HTERT RPE-1 (cell line): ENCODE data around the gene CPLX1.
"Not testable (repeated sequence)": the region's sequence is repeated elsewhere in the genome, so short reads cannot be mapped to it uniquely, and the experiment has no call there.

ENCODE experiments used
- in situ Hi-C: fragments of 300-500 bp; cut with MboI; formaldehyde crosslinking; loops from 4 replicates; pipeline ENCODE4 v1.14.3; 2020; ENCODE audit warnings: low sequenced_read_pairs

CPLX1 gene

GRCh38 chr4:780255-780654 is 45.7 kb downstream of the CPLX1 start:
- in situ Hi-C loops = not testable (repeated sequence)

- in situ Hi-C loops = no loop called here
Measured at GRCh38 chr4:779555-779954, 46.4 kb downstream of the CPLX1 start.

- in situ Hi-C loops = no loop called here
Measured at GRCh38 chr4:777520-778262, 48.2 kb downstream of the CPLX1 start.

GRCh38 chr4:776743-777441 is 49.0 kb downstream of the CPLX1 start:
- in situ Hi-C loops = no loop called here

- in situ Hi-C loops = not testable (repeated sequence)
Measured at GRCh38 chr4:775485-775884, 50.4 kb downstream of the CPLX1 start.

GRCh38 chr4:774419-775092 is 51.4 kb downstream of the CPLX1 start:
- in situ Hi-C loops = not testable (repeated sequence)

GRCh38 chr4:773214-773613 is 52.7 kb downstream of the CPLX1 start:
- in situ Hi-C loops = no loop called here

GRCh38 chr4:772776-773175 is 53.2 kb downstream of the CPLX1 start:
- in situ Hi-C loops = no loop called here

GRCh38 chr4:772118-772517 is 53.8 kb downstream of the CPLX1 start:
- in situ Hi-C loops = no loop called here

GRCh38 chr4:771464-771863 is 54.5 kb downstream of the CPLX1 start:
- in situ Hi-C loops = no loop called here

GRCh38 chr4:770022-770421 is 55.9 kb downstream of the CPLX1 start:
- in situ Hi-C loops = no loop called here

- in situ Hi-C loops = no loop called here
Measured at GRCh38 chr4:769511-769910, 56.4 kb downstream of the CPLX1 start.

- in situ Hi-C loops = no loop called here
Measured at GRCh38 chr4:768995-769394, 56.9 kb downstream of the CPLX1 start.

GRCh38 chr4:768076-768475 is 57.9 kb downstream of the CPLX1 start:
- in situ Hi-C loops = no loop called here

- in situ Hi-C loops = no loop called here
Measured at GRCh38 chr4:766559-767283, 59.2 kb downstream of the CPLX1 start.

- in situ Hi-C loops = no loop called here
Measured at GRCh38 chr4:766152-766515, 59.8 kb downstream of the CPLX1 start.

- in situ Hi-C loops = no loop called here
Measured at GRCh38 chr4:764405-765169, 61.3 kb downstream of the CPLX1 start.

- in situ Hi-C loops = no loop called here
Measured at GRCh38 chr4:763922-764321, 62.0 kb downstream of the CPLX1 start.

GRCh38 chr4:763191-763810 is 62.6 kb downstream of the CPLX1 start:
- in situ Hi-C loops = no loop called here
